DND-41 (cell line): Measurements from ENCODE around the gene SLC38A7.

Experiments used
- EZH2 ChIP-seq: IDR thresholded peaks from 3 replicates; pipeline ENCODE4 v1.6.1; 2012; ENCODE audit warnings: borderline replicate concordance, low read depth, mild to moderate bottlenecking, moderate library complexity, low read length, inconsistent platforms; ENCODE audit not compliant: severe bottlenecking
- TF ChIP-seq, protein P1 (sequence below): IDR thresholded peaks from 2 replicates; pipeline ENCODE4 v1.5.1; 2012; ENCODE audit warnings: borderline replicate concordance, low read length, moderate library complexity, mild to moderate bottlenecking; ENCODE audit not compliant: poor library complexity, severe bottlenecking; ENCODE audit errors: extremely low read depth

DNA sequence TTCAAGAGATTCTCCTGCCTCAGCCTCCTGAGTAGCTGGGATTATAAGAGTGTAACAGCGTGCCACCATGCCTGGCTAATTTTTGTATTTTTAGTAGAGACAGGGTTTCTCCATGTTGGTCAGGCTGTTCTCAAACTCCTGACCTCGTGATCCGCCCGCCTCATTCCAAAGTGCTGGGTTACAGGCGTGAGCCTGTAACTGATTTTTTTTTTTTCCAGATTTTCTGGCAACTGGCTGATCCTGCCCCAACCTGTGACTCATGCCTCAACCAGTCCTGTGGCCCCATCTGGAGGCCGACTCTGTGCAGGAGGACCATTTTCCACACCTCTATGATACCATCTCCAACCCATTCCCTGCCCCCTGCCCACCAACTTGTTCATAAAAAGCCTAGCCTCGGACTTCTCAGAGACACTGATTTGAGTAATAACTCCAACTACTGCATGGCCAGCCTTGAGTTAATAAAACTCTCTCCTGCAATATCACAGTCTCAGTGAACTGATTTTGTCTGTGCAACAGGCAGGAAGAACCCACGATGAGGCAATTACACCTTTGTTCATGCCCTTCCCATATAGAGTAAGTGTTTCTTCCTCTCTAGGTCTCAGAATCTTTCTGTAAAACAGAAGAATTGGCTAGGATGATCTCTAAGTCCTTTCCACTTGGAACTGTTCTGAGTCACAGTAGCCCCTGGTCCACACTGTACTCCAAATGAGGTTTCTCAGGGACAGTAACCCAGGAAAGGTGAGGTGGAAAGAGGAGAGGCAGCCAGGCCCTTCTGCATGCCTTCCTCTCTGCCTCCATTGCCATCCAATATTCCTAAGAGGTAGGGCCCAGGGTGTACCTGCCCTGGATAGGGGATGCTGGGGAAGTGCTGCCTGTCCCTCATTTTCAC is 46.2 kb downstream of the SLC38A7 start:
- TF ChIP-seq, protein P1, sequence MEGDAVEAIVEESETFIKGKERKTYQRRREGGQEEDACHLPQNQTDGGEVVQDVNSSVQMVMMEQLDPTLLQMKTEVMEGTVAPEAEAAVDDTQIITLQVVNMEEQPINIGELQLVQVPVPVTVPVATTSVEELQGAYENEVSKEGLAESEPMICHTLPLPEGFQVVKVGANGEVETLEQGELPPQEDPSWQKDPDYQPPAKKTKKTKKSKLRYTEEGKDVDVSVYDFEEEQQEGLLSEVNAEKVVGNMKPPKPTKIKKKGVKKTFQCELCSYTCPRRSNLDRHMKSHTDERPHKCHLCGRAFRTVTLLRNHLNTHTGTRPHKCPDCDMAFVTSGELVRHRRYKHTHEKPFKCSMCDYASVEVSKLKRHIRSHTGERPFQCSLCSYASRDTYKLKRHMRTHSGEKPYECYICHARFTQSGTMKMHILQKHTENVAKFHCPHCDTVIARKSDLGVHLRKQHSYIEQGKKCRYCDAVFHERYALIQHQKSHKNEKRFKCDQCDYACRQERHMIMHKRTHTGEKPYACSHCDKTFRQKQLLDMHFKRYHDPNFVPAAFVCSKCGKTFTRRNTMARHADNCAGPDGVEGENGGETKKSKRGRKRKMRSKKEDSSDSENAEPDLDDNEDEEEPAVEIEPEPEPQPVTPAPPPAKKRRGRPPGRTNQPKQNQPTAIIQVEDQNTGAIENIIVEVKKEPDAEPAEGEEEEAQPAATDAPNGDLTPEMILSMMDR: no peak
- no peak for TF ChIP-seq EZH2
